Activated naive CD4-positive, alpha-beta T cell treated with anti-CD3 and anti-CD28 coated beads, Interleukin-2, amount 10 ng/mL, durations not matched to agents 7 days and 5 days (primary cell): ENCODE results near the gene TAPBP.
"Not testable (repeated sequence)": the region's sequence is repeated elsewhere in the genome, so short reads cannot be mapped to it uniquely, and the experiment has no call there.

Source experiments
- CTCF ChIA-PET: fragments of 350-600 bp; sonication (Branson Sonifier 250); formaldehyde crosslinking; loops from one replicate; lab custom pipeline; 2021; ENCODE audit warnings: antibody characterized with exemption; lab: Charles Lee
- DNase-seq: peaks from one replicate; pipeline ENCODE4 v3.0.0-alpha.2; 2020
- H3K27ac Mint-ChIP-seq: one replicate; pipeline ENCODE4 v1.8.0; 2021; ENCODE audit warnings: mild to moderate bottlenecking, moderate library complexity, mixed read lengths
- H3K27me3 Mint-ChIP-seq: one replicate; pipeline ENCODE4 v1.8.0; 2021; ENCODE audit warnings: mild to moderate bottlenecking, mixed read lengths
- H3K36me3 Mint-ChIP-seq: one replicate; pipeline ENCODE4 v1.8.0; 2021; ENCODE audit warnings: mixed read lengths
- H3K4me1 Mint-ChIP-seq: one replicate; pipeline ENCODE4 v1.8.0; 2021; ENCODE audit warnings: mixed read lengths
- H3K4me3 Mint-ChIP-seq: one replicate; pipeline ENCODE4 v1.8.0; 2021; ENCODE audit warnings: mild to moderate bottlenecking, moderate library complexity, mixed read lengths
- H3K9me3 Mint-ChIP-seq: one replicate; pipeline ENCODE4 v1.8.0; 2021; ENCODE audit warnings: mixed read lengths

The TAPBP gene

GRCh38 chr6:33313709-33314514 is at the start of gene TAPBP:
Gene TAPBP (minus strand): TSS chr6:33314078. CDS start chr6:33314041, 37 bp downstream.
- CTCF ChIA-PET, result interaction anchor here (2.2 to 4.6 kb wide), 2 partner anchors 14 to 112 kb away, joined by 5 to 32 read pairs; partner anchors contain the start of gene RGL2
- Mint-ChIP-seq H3K27ac (peak within 1 kb of the TSS; percentile 99), H3K4me1 (peaks cover 69% of the 10 kb centered on the region), H3K4me3 (peak within 1 kb of the TSS; percentile 99), H3K27me3 (no peaks in the 10 kb centered on the region), H3K9me3 (no peaks in the 10 kb centered on the region), H3K36me3 (peaks cover 52% of the 10 kb centered on the region)
- DNase-seq, result peak; percentile 91

- H3K36me3 Mint-ChIP-seq, H3K4me1 Mint-ChIP-seq, CTCF ChIA-PET, H3K9me3 Mint-ChIP-seq, DNase-seq, H3K27ac Mint-ChIP-seq, H3K4me3 Mint-ChIP-seq: not testable (repeated sequence)
- peaks cover 29% of the 10 kb centered on the region for H3K27me3 Mint-ChIP-seq
These were observed 49.6 kb upstream of the TAPBP start for GRCh38 chr6:33363486-33363885.

GRCh38 chr6:33359331-33359730 is 45.5 kb upstream of the TAPBP start:
- Mint-ChIP-seq H3K27me3 (peaks cover 47% of the 10 kb centered on the region), H3K4me1 (peaks cover under 1% of the 10 kb centered on the region), H3K9me3 (no peaks in the 10 kb centered on the region), H3K36me3 (no peaks in the 10 kb centered on the region), H3K4me3 (no peak overlapping the region), H3K27ac (no peak overlapping the region)
- CTCF ChIA-PET, result interaction anchor here (1.0 kb wide), 1 partner anchor 32 kb away, joined by 5 read pairs; no protein-coding TSS in a partner anchor
- DNase-seq, result no peak

- H3K36me3 Mint-ChIP-seq, H3K27ac Mint-ChIP-seq, CTCF ChIA-PET, H3K4me3 Mint-ChIP-seq, DNase-seq, H3K9me3 Mint-ChIP-seq, H3K4me1 Mint-ChIP-seq: not testable (repeated sequence)
- peaks cover 41% of the 10 kb centered on the region for H3K27me3 Mint-ChIP-seq
These were observed 43.4 kb upstream of the TAPBP start for GRCh38 chr6:33357160-33357871.

GRCh38 chr6:33356295-33356694 is 42.4 kb upstream of the TAPBP start:
- Mint-ChIP-seq H3K36me3 (no peaks in the 10 kb centered on the region), H3K27ac (no peak overlapping the region), H3K27me3 (peaks cover 40% of the 10 kb centered on the region), H3K4me3 (no peak overlapping the region), H3K9me3 (no peaks in the 10 kb centered on the region), H3K4me1 (no peaks in the 10 kb centered on the region)
- DNase-seq, result no peak
- CTCF ChIA-PET, result no interaction called here

GRCh38 chr6:33355860-33356259 is 42.0 kb upstream of the TAPBP start:
- H3K4me1 Mint-ChIP-seq, H3K4me3 Mint-ChIP-seq, H3K36me3 Mint-ChIP-seq, H3K27ac Mint-ChIP-seq, CTCF ChIA-PET, H3K9me3 Mint-ChIP-seq, DNase-seq: not testable (repeated sequence)
- H3K27me3 Mint-ChIP-seq, result peaks cover 38% of the 10 kb centered on the region

GRCh38 chr6:33347816-33348215 is 33.9 kb upstream of the TAPBP start:
- peaks cover 3% of the 10 kb centered on the region for H3K27me3 Mint-ChIP-seq

GRCh38 chr6:33346972-33347371 is 33.1 kb upstream of the TAPBP start:
- H3K27ac Mint-ChIP-seq, H3K36me3 Mint-ChIP-seq, H3K4me3 Mint-ChIP-seq, H3K9me3 Mint-ChIP-seq, DNase-seq, CTCF ChIA-PET, H3K27me3 Mint-ChIP-seq: not testable (repeated sequence)
- peaks cover 45% of the 10 kb centered on the region for H3K4me1 Mint-ChIP-seq

More at GRCh38 chr6:33347816-33348215, 33.9 kb upstream of the TAPBP start:
- CTCF ChIA-PET, result interaction anchor here (1.3 kb wide), 1 partner anchor 43 kb away, joined by 4 read pairs; no protein-coding TSS in a partner anchor
- Mint-ChIP-seq H3K4me3 (no peak overlapping the region), H3K27ac (no peak overlapping the region), H3K4me1 (peaks cover 41% of the 10 kb centered on the region), H3K9me3 (no peaks in the 10 kb centered on the region), H3K36me3 (no peaks in the 10 kb centered on the region)
- DNase-seq, result no peak

- Mint-ChIP-seq H3K27me3 (no peaks in the 10 kb centered on the region), H3K4me3 (peak overlapping the region; percentile 63), H3K36me3 (no peaks in the 10 kb centered on the region), H3K27ac (peak overlapping the region; percentile 94), H3K4me1 (peaks cover 57% of the 10 kb centered on the region), H3K9me3 (no peaks in the 10 kb centered on the region)
- DNase-seq, result peak; percentile 79
- CTCF ChIA-PET, result interaction anchor here (0.7 to 3.1 kb wide), 14 partner anchors 9 to 272 kb away, joined by 3 to 18 read pairs (median 4); partner anchors contain the start of genes B3GALT4, HLA-DPA1, RGL2 and RPS18
These were observed 31.1 kb upstream of the TAPBP start for GRCh38 chr6:33344701-33345697.

- CTCF ChIA-PET, result interaction anchor here (0.7 to 3.1 kb wide), 8 partner anchors 10 to 72 kb away, joined by 3 to 18 read pairs (median 4); partner anchors contain the start of genes RGL2, RPS18 and ZBTB22
- H3K4me1 Mint-ChIP-seq, result peaks cover 57% of the 10 kb centered on the region
- peak; percentile 74 for DNase-seq
These were observed 30.2 kb upstream of the TAPBP start for GRCh38 chr6:33343953-33344611.

GRCh38 chr6:33343606-33343952 is 29.7 kb upstream of the TAPBP start:
- peaks cover 57% of the 10 kb centered on the region for H3K4me1 Mint-ChIP-seq
- not testable (repeated sequence) for H3K36me3 Mint-ChIP-seq, H3K9me3 Mint-ChIP-seq, H3K27me3 Mint-ChIP-seq, DNase-seq
- peak overlapping the region; percentile 94 for H3K27ac Mint-ChIP-seq
- CTCF ChIA-PET, result interaction anchor here (1.7 to 3.1 kb wide), 2 partner anchors 9 to 44 kb away, joined by 3 to 10 read pairs; partner anchors contain the start of gene RGL2
- peak overlapping the region; percentile 68 for H3K4me3 Mint-ChIP-seq

More at GRCh38 chr6:33343953-33344611, 30.2 kb upstream of the TAPBP start:
- Mint-ChIP-seq H3K27ac (peak overlapping the region; percentile 94), H3K4me3 (peak overlapping the region; percentile 68), H3K9me3 (no peaks in the 10 kb centered on the region), H3K27me3 (no peaks in the 10 kb centered on the region), H3K36me3 (no peaks in the 10 kb centered on the region)

- DNase-seq, result no peak
- no peaks in the 10 kb centered on the region for H3K9me3 Mint-ChIP-seq
- no peaks in the 10 kb centered on the region for H3K27me3 Mint-ChIP-seq
- H3K4me1 Mint-ChIP-seq, result peaks cover 35% of the 10 kb centered on the region
- no peaks in the 10 kb centered on the region for H3K36me3 Mint-ChIP-seq
- H3K4me3 Mint-ChIP-seq, result no peak overlapping the region
- CTCF ChIA-PET, result interaction anchor here (0.7 to 1.1 kb wide), 2 partner anchors 9 to 10 kb away, joined by 3 read pairs; a partner anchor contains a TSS
- H3K27ac Mint-ChIP-seq, result no peak overlapping the region
These were observed 25.3 kb upstream of the TAPBP start for GRCh38 chr6:33339193-33339592.

GRCh38 chr6:33336495-33336894 is 22.6 kb upstream of the TAPBP start:
- no peaks in the 10 kb centered on the region for H3K36me3 Mint-ChIP-seq
- H3K9me3 Mint-ChIP-seq, result no peaks in the 10 kb centered on the region
- H3K4me1 Mint-ChIP-seq, result peaks cover 19% of the 10 kb centered on the region
- H3K27ac Mint-ChIP-seq, result no peak overlapping the region
- H3K27me3 Mint-ChIP-seq, result no peaks in the 10 kb centered on the region
- no peak for DNase-seq
- CTCF ChIA-PET, result interaction anchor here (1.0 kb wide), 1 partner anchor 9 kb away, joined by 4 read pairs; no protein-coding TSS in a partner anchor
- H3K4me3 Mint-ChIP-seq, result no peak overlapping the region
